IMR-90 (cell line): Measurements from ENCODE around the gene SUSD6. TPM values are rescaled to one million over a fixed set of nuclear protein-coding genes. Genes with fewer than 3 reads are reported as not detected.

Experiments
- ATAC-seq: fragments of 200-7000 bp; cut with Tn5 transposase; 2 replicates; pipeline ENCODE4 v1.9.1; 2020; ENCODE audit warnings: low read depth, mild to moderate bottlenecking, moderate library complexity
- BruUV-seq: library from RNA; stranded (reverse); fragments of 400-500 nt; replicated peaks from 2 replicates; lab custom pipeline; 2021; lab: Mats Ljungman, UMichigan
- CTCF ChIA-PET: fragments of 300-600 bp; formaldehyde crosslinking; extraction: SDS; loops from one replicate; lab custom pipeline; 2021; ENCODE audit warnings: antibody characterized with exemption; lab: Yijun Ruan, JAX
- POLR2A ChIA-PET: fragments of 300-600 bp; sonication (Branson Sonifier 250); formaldehyde crosslinking; loops from one replicate; lab custom pipeline; 2022; ENCODE audit warnings: antibody characterized with exemption; ENCODE audit not compliant: unreplicated experiment; lab: Charles Lee
- DNase-seq: peaks from one replicate; pipeline ENCODE4 v3.0.0; 2013
- H2AFZ ChIP-seq: replicated peaks from 2 replicates; pipeline ENCODE3; 2013; ENCODE audit warnings: low read length, mild to moderate bottlenecking; ENCODE audit not compliant: poor library complexity
- H2AK5ac ChIP-seq: 2 replicates; pipeline ENCODE4 v1.6.1; 2013; ENCODE audit warnings: low read depth, low read length, inconsistent platforms
- H2AK9ac ChIP-seq: replicated peaks from 2 replicates; pipeline ENCODE3; 2013; ENCODE audit warnings: mild to moderate bottlenecking, low read depth, low read length, moderate library complexity; ENCODE audit not compliant: poor library complexity
- H2BK120ac ChIP-seq: 2 replicates; pipeline ENCODE4 v1.6.1; 2013; ENCODE audit warnings: low read depth, low read length, inconsistent platforms
- H2BK15ac ChIP-seq: 3 replicates; pipeline ENCODE4 v1.6.1; 2013; ENCODE audit warnings: low read depth, low read length, inconsistent platforms
- H2BK20ac ChIP-seq: 2 replicates; pipeline ENCODE4 v1.6.1; 2013; ENCODE audit warnings: low read depth, mild to moderate bottlenecking, inconsistent platforms, low read length, moderate library complexity
- H2BK5ac ChIP-seq: 2 replicates; pipeline ENCODE4 v1.6.1; 2013; ENCODE audit warnings: mild to moderate bottlenecking, low read depth, low read length, inconsistent platforms; ENCODE audit not compliant: poor library complexity, severe bottlenecking
- H3K14ac ChIP-seq: replicated peaks from 2 replicates; pipeline ENCODE4 v1.6.1; 2013; ENCODE audit warnings: low read depth, low read length, inconsistent platforms
- H3K18ac ChIP-seq: 2 replicates; pipeline ENCODE4 v1.6.1; 2013; ENCODE audit warnings: low read depth, low read length, control low read depth
- H3K23ac ChIP-seq: 2 replicates; pipeline ENCODE4 v1.6.1; 2013; ENCODE audit warnings: low read depth, low read length, inconsistent platforms
- H3K27ac ChIP-seq: 2 replicates; pipeline ENCODE4 v1.5.1; 2013; ENCODE audit warnings: mild to moderate bottlenecking, control low read depth, low read length; ENCODE audit not compliant: insufficient read depth
- H3K27me3 ChIP-seq: 2 replicates; pipeline ENCODE4 v1.6.1; 2013; ENCODE audit warnings: low read length; ENCODE audit not compliant: control insufficient read depth, insufficient read depth
- H3K36me3 ChIP-seq: 2 replicates; pipeline ENCODE4 v1.6.1; 2013; ENCODE audit warnings: low read length, mixed read lengths; ENCODE audit not compliant: control insufficient read depth, insufficient read depth
- H3K4ac ChIP-seq: 2 replicates; pipeline ENCODE4 v1.6.1; 2013; ENCODE audit warnings: low read depth, low read length, inconsistent platforms
- H3K4me1 ChIP-seq: 2 replicates; pipeline ENCODE4 v1.6.1; 2013; ENCODE audit warnings: low read length, mixed read lengths; ENCODE audit not compliant: control insufficient read depth, insufficient read depth
- H3K4me2 ChIP-seq: 2 replicates; pipeline ENCODE4 v1.6.1; 2013; ENCODE audit warnings: low read depth, mild to moderate bottlenecking, control low read depth, low read length, moderate library complexity
- H3K4me3 ChIP-seq: 2 replicates; pipeline ENCODE4 v1.5.1; 2013; ENCODE audit warnings: low read depth, mild to moderate bottlenecking, control low read depth, low read length, moderate library complexity; ENCODE audit not compliant: insufficient read depth
- H3K56ac ChIP-seq: 2 replicates; pipeline ENCODE4 v1.6.1; 2013; ENCODE audit warnings: low read length, inconsistent platforms; ENCODE audit not compliant: insufficient read depth; ENCODE audit errors: extremely low read depth
- H3K79me1 ChIP-seq, 2 experiments: 2 replicates each; pipeline ENCODE4 v1.6.1; 2013; ENCODE audit warnings: low read length in 2 of 2, inconsistent platforms in 1 of 2, low read depth in 1 of 2
- H3K9ac ChIP-seq: 2 replicates; pipeline ENCODE4 v1.6.1; 2013; ENCODE audit warnings: low read depth, low read length, control low read depth
- H3K9me1 ChIP-seq: 2 replicates; pipeline ENCODE4 v1.6.1; 2013; ENCODE audit warnings: low read length, inconsistent platforms; ENCODE audit not compliant: insufficient read depth
- H3K9me3 ChIP-seq: 2 replicates; pipeline ENCODE4 v1.6.1; 2013; ENCODE audit warnings: low read length; ENCODE audit not compliant: control insufficient read depth, insufficient read depth
- H4K20me1 ChIP-seq: 2 replicates; pipeline ENCODE4 v1.6.1; 2013; ENCODE audit warnings: low read length, inconsistent platforms; ENCODE audit not compliant: insufficient read depth
- H4K5ac ChIP-seq: 2 replicates; pipeline ENCODE4 v1.6.1; 2013; ENCODE audit warnings: mild to moderate bottlenecking, low read depth, low read length, control low read depth
- H4K8ac ChIP-seq, 2 experiments: 2 replicates each; pipeline ENCODE4 v1.6.1; 2013; ENCODE audit warnings: low read depth in 2 of 2, low read length in 2 of 2, control low read depth in 1 of 2, inconsistent platforms in 1 of 2
- H4K91ac ChIP-seq: 2 replicates; pipeline ENCODE4 v1.6.1; 2013; ENCODE audit warnings: low read depth, low read length, inconsistent platforms; ENCODE audit not compliant: insufficient read depth
- CHD1 ChIP-seq: IDR thresholded peaks from 2 replicates; pipeline ENCODE4 v1.6.1; 2012; ENCODE audit warnings: low read depth, low read length, improper control_type of control experiment
- WGBS, 2 experiments: methylation state at CpG; one replicate each; pipeline versions ENCODE4 v1.1.5 to v1.1.7; 2013; ENCODE audit warnings: missing lambda C conversion rate in 2 of 2; ENCODE audit not compliant: insufficient read length in 1 of 2; ENCODE audit errors: extremely low coverage in 2 of 2; 5-methylcytosine and 5-hydroxymethylcytosine counted together
- dilution Hi-C: fragments of 300-500 bp; cut with HindIII; formaldehyde crosslinking; loops from one replicate; pipeline ENCODE4 v1.14.3; 2018; ENCODE audit warnings: low sequenced_read_pairs; ENCODE audit not compliant: unreplicated experiment
- in situ Hi-C: fragments of 300-500 bp; cut with MboI; formaldehyde crosslinking; loops from 3 replicates; pipeline ENCODE4 v1.14.3; 2019; ENCODE audit warnings: low sequenced_read_pairs, inconsistent platforms, mixed read lengths
- intact Hi-C: fragments of 100-400 bp; cut with micrococcal nuclease; formaldehyde crosslinking; loops from 2 replicates; pipeline ENCODE4 v1.10.0; 2022
- polyA plus RNA-seq, 3 experiments: library from polyadenylated mRNA; depleted of rRNA; stranded (reverse); fragments of >200 nt; gene quantifications; 2 replicates each; pipeline ENCODE4 v1.2.3, GENCODE V29; 2012; ENCODE audit warnings: low replicate concordance in 1 of 3
- total RNA-seq: library from RNA; depleted of rRNA; stranded (reverse); fragments of >200 nt; gene quantifications from 2 replicates; pipeline ENCODE4 v1.2.3, GENCODE V29; 2012

Gene SUSD6
- total and polyA plus RNA-seq, 2 of the 4 experiments (the other 2 are of a cell fraction) = 2.3 to 10.1 TPM

DNA sequence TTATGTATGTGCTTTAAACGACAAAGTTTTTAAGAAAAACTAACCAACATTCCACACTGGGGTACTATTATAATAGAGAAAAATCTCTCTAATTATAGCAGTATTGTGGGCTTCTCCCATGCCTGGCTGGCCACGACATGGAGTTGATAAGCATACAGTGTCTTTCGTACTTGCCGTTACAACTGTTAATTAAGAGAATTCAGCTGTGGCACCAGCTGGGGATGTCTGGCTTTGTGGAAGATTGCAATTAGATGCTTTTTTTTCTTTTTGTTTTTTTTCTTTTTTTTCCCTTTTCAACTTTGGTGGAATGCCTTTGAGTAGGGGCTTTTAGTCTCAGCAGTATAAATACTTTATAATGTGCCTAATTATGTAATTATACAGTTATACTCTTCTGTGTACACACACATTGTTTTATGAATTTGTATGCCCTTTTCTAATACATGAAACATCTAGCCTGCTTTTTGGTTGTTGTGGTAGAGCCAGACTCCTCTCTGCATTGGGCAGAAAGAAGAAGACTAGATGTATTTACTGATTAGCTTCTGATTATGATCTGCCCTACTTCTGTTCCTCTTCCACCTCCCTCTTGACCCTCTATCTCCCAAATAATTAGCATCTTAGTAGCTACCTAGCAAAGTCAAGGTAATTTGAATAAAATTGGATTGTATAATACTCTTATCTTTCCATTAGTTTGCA, 76.4 kb downstream of the SUSD6 start:
- DNase-seq (no peak), ATAC-seq (no peak)
- H4K8ac ChIP-seq = no peak overlapping the region
- intact Hi-C loops (no loop called here), dilution Hi-C loops (no loop called here), in situ Hi-C loops (no loop called here)
- BruUV-seq = no TSS peak
- no peak overlapping the region for H3K23ac ChIP-seq
- H3K9me3 ChIP-seq = no peaks in the 10 kb centered on the region
- peaks cover 42% of the 10 kb centered on the region for H4K20me1 ChIP-seq
- no peak overlapping the region for H3K27ac ChIP-seq
- H3K4ac ChIP-seq = no peak overlapping the region
- no peak overlapping the region for H4K91ac ChIP-seq
- H3K4me3 ChIP-seq = no peak overlapping the region
- no peak overlapping the region for H3K14ac ChIP-seq
- no peak overlapping the region for H2AK9ac ChIP-seq
- H2BK120ac ChIP-seq = no peak overlapping the region
- no peak for TF ChIP-seq CHD1
- H3K27me3 ChIP-seq = no peaks in the 10 kb centered on the region
- peaks cover 13% of the 10 kb centered on the region for H3K4me1 ChIP-seq
- ChIA-PET CTCF (interaction anchor here (1.5 kb wide), 1 partner anchor 53 kb away, joined by 3 read pairs; no protein-coding TSS in a partner anchor), POLR2A (no interaction called here)
- H2BK15ac ChIP-seq = no peak overlapping the region
- peaks cover 27 to 78% of the 10 kb centered on the region in 2 experiments for H3K79me1 ChIP-seq
- H3K4me2 ChIP-seq = no peak overlapping the region
- H3K9me1 ChIP-seq = peaks cover 27% of the 10 kb centered on the region
- WGBS, 2 experiments = 100% methylated on average over 1 of the region's 4 CpGs; no CpG with 5 or more reads in 1 of the 2 experiments
- H3K9ac ChIP-seq = no peak overlapping the region
- no peak overlapping the region for H3K18ac ChIP-seq
- H3K56ac ChIP-seq = no peak overlapping the region
- H4K5ac ChIP-seq = no peak overlapping the region
- H3K36me3 ChIP-seq = peaks cover 2% of the 10 kb centered on the region; the same call in 1 of the 2 replicates
- no peak overlapping the region for H2AFZ ChIP-seq
- H2BK20ac ChIP-seq = no peak overlapping the region
- no peak overlapping the region for H2AK5ac ChIP-seq
- H2BK5ac ChIP-seq = no peak overlapping the region
